OCI-LY1 (cell line): ENCODE measurements around the gene TPCN2.

Source experiments
- H2AFZ ChIP-seq: fragments of 200-600 bp; sonication (generic), shearing (Covaris generic); 2 replicates; pipeline ENCODE4 v1.6.0; 2014; ENCODE audit warnings: antibody characterized with exemption, mild to moderate bottlenecking, low read length
- H3F3A ChIP-seq: fragments of 200-600 bp; sonication (generic), shearing (Covaris generic); 2 replicates; pipeline ENCODE4 v1.6.0; 2014; ENCODE audit warnings: mild to moderate bottlenecking, antibody characterized with exemption, low read length, moderate library complexity; ENCODE audit not compliant: insufficient read depth
- H3K27ac ChIP-seq: fragments of 200-600 bp; sonication (generic); 2 replicates; pipeline ENCODE4 v1.5.1; 2014; ENCODE audit warnings: low read length, mixed run types, mild to moderate bottlenecking, low read depth; ENCODE audit not compliant: poor library complexity, severe bottlenecking
- H3K27me3 ChIP-seq: fragments of 200-600 bp; sonication (generic); 2 replicates; pipeline ENCODE4 v1.6.0; 2014; ENCODE audit warnings: antibody characterized with exemption, mild to moderate bottlenecking, low read length, moderate library complexity; ENCODE audit not compliant: insufficient read depth
- H3K36me3 ChIP-seq: fragments of 200-600 bp; sonication (generic); 2 replicates; pipeline ENCODE4 v1.6.1; 2014; ENCODE audit warnings: mild to moderate bottlenecking, antibody characterized with exemption, low read length, moderate library complexity, mixed read lengths; ENCODE audit not compliant: insufficient read depth
- H3K4me1 ChIP-seq: fragments of 200-600 bp; sonication (generic); 2 replicates; pipeline ENCODE4 v1.5.1; 2014; ENCODE audit warnings: mild to moderate bottlenecking, low read length, moderate library complexity; ENCODE audit not compliant: insufficient read depth, severe bottlenecking
- H3K4me2 ChIP-seq: fragments of 200-600 bp; sonication (generic), shearing (Covaris generic); 2 replicates; pipeline ENCODE4 v1.6.1; 2014; ENCODE audit warnings: low read length
- H3K4me3 ChIP-seq: fragments of 200-600 bp; sonication (generic); 2 replicates; pipeline ENCODE4 v1.5.1; 2014; ENCODE audit warnings: low read length, low read depth, mild to moderate bottlenecking, mixed read lengths; ENCODE audit not compliant: poor library complexity, severe bottlenecking
- H3K79me2 ChIP-seq: fragments of 200-600 bp; shearing (Covaris generic); 2 replicates; pipeline ENCODE4 v1.6.1; 2016; ENCODE audit warnings: mixed run types, low read length, mixed read lengths; ENCODE audit not compliant: insufficient read depth
- H3K9ac ChIP-seq: fragments of 200-600 bp; sonication (generic), shearing (Covaris generic); 2 replicates; pipeline ENCODE4 v1.6.1; 2014; ENCODE audit warnings: mild to moderate bottlenecking, low read length, mixed read lengths
- H3K9me2 ChIP-seq: fragments of 200-600 bp; sonication (generic), shearing (Covaris generic); 2 replicates; pipeline ENCODE4 v1.6.1; 2014; ENCODE audit warnings: low read depth, mild to moderate bottlenecking, low read length, mixed read lengths
- H3K9me3 ChIP-seq: fragments of 200-600 bp; shearing (Covaris generic); 2 replicates; pipeline ENCODE4 v1.6.1; 2014; ENCODE audit warnings: low read length, mixed read lengths
- H4K20me1 ChIP-seq: fragments of 200-600 bp; sonication (generic), shearing (Covaris generic); 2 replicates; pipeline ENCODE4 v1.6.0; 2016; ENCODE audit warnings: mild to moderate bottlenecking, low read length; ENCODE audit not compliant: insufficient read depth
- CTCF ChIP-seq: fragments of 200-600 bp; sonication (generic), shearing (Covaris generic); IDR thresholded peaks from 2 replicates; pipeline ENCODE4 v1.5.1; 2017; ENCODE audit warnings: mild to moderate bottlenecking, antibody characterized with exemption, low read length, moderate library complexity, mixed read lengths
- EZH2 ChIP-seq: fragments of 200-600 bp; sonication (generic), shearing (Covaris generic); IDR thresholded peaks from 2 replicates; pipeline ENCODE4 v1.8.0; 2017; ENCODE audit warnings: borderline replicate concordance, mixed run types, mild to moderate bottlenecking, antibody characterized with exemption, low read length, moderate library complexity, mixed read lengths

TPCN2 gene

GRCh38 chr11:69035150-69035945 lies 13.4 kb upstream of the TPCN2 start:
- Histone ChIP-seq H3K9ac (no peak overlapping the region), H3K9me3 (no peaks in the 10 kb centered on the region), H3K9me2 (no peaks in the 10 kb centered on the region), H3K4me2 (no peak overlapping the region), H3K4me3 (no peak overlapping the region), H3K27ac (no peak overlapping the region), H3K4me1 (no peaks in the 10 kb centered on the region), H4K20me1 (no peaks in the 10 kb centered on the region), H2AFZ (no peak overlapping the region), H3K27me3 (no peaks in the 10 kb centered on the region), H3K36me3 (no peaks in the 10 kb centered on the region), H3F3A (no peaks in the 10 kb centered on the region), H3K79me2 (no peaks in the 10 kb centered on the region)
- TF ChIP-seq EZH2 (no peak), CTCF (no peak)

- H3K36me3 ChIP-seq: no peaks in the 10 kb centered on the region
- H3K27ac ChIP-seq: no peak overlapping the region
- no peaks in the 10 kb centered on the region for H3K27me3 ChIP-seq
- no peak overlapping the region for H2AFZ ChIP-seq
- no peak overlapping the region for H3K9ac ChIP-seq
- no peaks in the 10 kb centered on the region for H4K20me1 ChIP-seq
- TF ChIP-seq EZH2: no peak
- no peak for TF ChIP-seq CTCF
- no peak overlapping the region for H3K4me2 ChIP-seq
- no peaks in the 10 kb centered on the region for H3K79me2 ChIP-seq
- H3F3A ChIP-seq: no peaks in the 10 kb centered on the region
- no peaks in the 10 kb centered on the region for H3K9me3 ChIP-seq
- H3K4me1 ChIP-seq: no peaks in the 10 kb centered on the region
- H3K9me2 ChIP-seq: no peaks in the 10 kb centered on the region
- no peak overlapping the region for H3K4me3 ChIP-seq
These were observed 12.8 kb upstream of the TPCN2 start for GRCh38 chr11:69035946-69036340.

GRCh38 chr11:69037074-69037473 lies 11.7 kb upstream of the TPCN2 start:
- no peak overlapping the region for H3K4me3 ChIP-seq
- H3K27me3 ChIP-seq: no peaks in the 10 kb centered on the region
- TF ChIP-seq EZH2 (no peak), CTCF (no peak)
- no peaks in the 10 kb centered on the region for H3K4me1 ChIP-seq
- no peak overlapping the region for H2AFZ ChIP-seq
- no peak overlapping the region for H3K9ac ChIP-seq
- no peak overlapping the region for H3K27ac ChIP-seq
- no peaks in the 10 kb centered on the region for H3K36me3 ChIP-seq
- H3K9me2 ChIP-seq: no peaks in the 10 kb centered on the region
- no peaks in the 10 kb centered on the region for H3K79me2 ChIP-seq
- H3F3A ChIP-seq: no peaks in the 10 kb centered on the region
- H4K20me1 ChIP-seq: no peaks in the 10 kb centered on the region
- no peaks in the 10 kb centered on the region for H3K9me3 ChIP-seq
- no peak overlapping the region for H3K4me2 ChIP-seq
